HEK293T (cell line): ENCODE data around the gene WWTR1.

Experiments
- ARNT ChIP-seq: fragments of 450-650 bp; IDR thresholded peaks from 2 replicates; pipeline ENCODE4 v1.6.1; 2017; ENCODE audit warnings: mild to moderate bottlenecking
- BHLHE40 ChIP-seq: fragments of 450-650 bp; IDR thresholded peaks from 2 replicates; pipeline ENCODE4 v1.6.1; 2016; ENCODE audit warnings: mild to moderate bottlenecking, moderate library complexity, borderline replicate concordance
- ELF4 ChIP-seq: fragments of 450-650 bp; IDR thresholded peaks from 2 replicates; pipeline ENCODE4 v1.6.1; 2017; ENCODE audit warnings: antibody characterized with exemption
- FOXK2 ChIP-seq: fragments of 450-650 bp; IDR thresholded peaks from 2 replicates; pipeline ENCODE4 v1.6.1; 2016; ENCODE audit warnings: mild to moderate bottlenecking
- FOXM1 ChIP-seq: fragments of 450-650 bp; IDR thresholded peaks from 2 replicates; pipeline ENCODE4 v1.6.1; 2017; ENCODE audit warnings: mild to moderate bottlenecking, borderline replicate concordance
- LEF1 ChIP-seq: fragments of 450-650 bp; IDR thresholded peaks from 2 replicates; pipeline ENCODE4 v1.6.1; 2017; ENCODE audit warnings: mild to moderate bottlenecking, borderline replicate concordance
- NFRKB ChIP-seq: fragments of 450-650 bp; IDR thresholded peaks from 2 replicates; pipeline ENCODE4 v1.6.1; 2016; ENCODE audit warnings: mild to moderate bottlenecking, moderate library complexity
- SP1 ChIP-seq: fragments of 450-650 bp; IDR thresholded peaks from 2 replicates; pipeline ENCODE4 v1.6.1; 2017
- SUZ12 ChIP-seq: fragments of 450-650 bp; IDR thresholded peaks from 2 replicates; pipeline ENCODE4 v1.6.1; 2016; ENCODE audit warnings: mild to moderate bottlenecking
- TARDBP ChIP-seq: fragments of 450-650 bp; IDR thresholded peaks from 2 replicates; pipeline ENCODE4 v1.6.1; 2016
- ZNF384 ChIP-seq: fragments of 450-650 bp; IDR thresholded peaks from 2 replicates; pipeline ENCODE4 v1.6.1; 2016
- TF ChIP-seq, protein P1 (sequence below): fragments of 450-650 bp; IDR thresholded peaks from 2 replicates; pipeline ENCODE4 v1.6.1; 2016

GRCh38 chr3:149599236-149599635, 58.6 kb downstream of the WWTR1 start:
- TF ChIP-seq, protein P1, sequence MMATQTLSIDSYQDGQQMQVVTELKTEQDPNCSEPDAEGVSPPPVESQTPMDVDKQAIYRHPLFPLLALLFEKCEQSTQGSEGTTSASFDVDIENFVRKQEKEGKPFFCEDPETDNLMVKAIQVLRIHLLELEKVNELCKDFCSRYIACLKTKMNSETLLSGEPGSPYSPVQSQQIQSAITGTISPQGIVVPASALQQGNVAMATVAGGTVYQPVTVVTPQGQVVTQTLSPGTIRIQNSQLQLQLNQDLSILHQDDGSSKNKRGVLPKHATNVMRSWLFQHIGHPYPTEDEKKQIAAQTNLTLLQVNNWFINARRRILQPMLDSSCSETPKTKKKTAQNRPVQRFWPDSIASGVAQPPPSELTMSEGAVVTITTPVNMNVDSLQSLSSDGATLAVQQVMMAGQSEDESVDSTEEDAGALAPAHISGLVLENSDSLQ = no peak
- TF ChIP-seq FOXK2 (no peak), SP1 (no peak), FOXM1 (no peak), NFRKB (no peak), BHLHE40 (no peak), ELF4 (no peak), ARNT (no peak), SUZ12 (no peak), LEF1 (no peak), ZNF384 (no peak), TARDBP (no peak)
